ENCODE results near the gene SMPD3. TPM values are rescaled to one million over a fixed set of nuclear protein-coding genes. Genes with fewer than 3 reads are reported as not detected.
A peak's percentile ranks its signal among the peaks of the same experiment; 100 is the strongest.

The SMPD3 gene
- total and polyA plus RNA-seq, 8 donors = 0.79 to 3.7 (median 2.8) TPM

- Histone ChIP-seq H3K4me1 (no peaks in the 10 kb centered on the region), H3K27me3 (no peaks in the 10 kb centered on the region), H3K9me3 (no peaks in the 10 kb centered on the region), H3K4me3 (no peak overlapping the region), H3K36me3 (no peaks in the 10 kb centered on the region), H3K27ac (no peak overlapping the region)
- TF ChIP-seq, protein P1, sequence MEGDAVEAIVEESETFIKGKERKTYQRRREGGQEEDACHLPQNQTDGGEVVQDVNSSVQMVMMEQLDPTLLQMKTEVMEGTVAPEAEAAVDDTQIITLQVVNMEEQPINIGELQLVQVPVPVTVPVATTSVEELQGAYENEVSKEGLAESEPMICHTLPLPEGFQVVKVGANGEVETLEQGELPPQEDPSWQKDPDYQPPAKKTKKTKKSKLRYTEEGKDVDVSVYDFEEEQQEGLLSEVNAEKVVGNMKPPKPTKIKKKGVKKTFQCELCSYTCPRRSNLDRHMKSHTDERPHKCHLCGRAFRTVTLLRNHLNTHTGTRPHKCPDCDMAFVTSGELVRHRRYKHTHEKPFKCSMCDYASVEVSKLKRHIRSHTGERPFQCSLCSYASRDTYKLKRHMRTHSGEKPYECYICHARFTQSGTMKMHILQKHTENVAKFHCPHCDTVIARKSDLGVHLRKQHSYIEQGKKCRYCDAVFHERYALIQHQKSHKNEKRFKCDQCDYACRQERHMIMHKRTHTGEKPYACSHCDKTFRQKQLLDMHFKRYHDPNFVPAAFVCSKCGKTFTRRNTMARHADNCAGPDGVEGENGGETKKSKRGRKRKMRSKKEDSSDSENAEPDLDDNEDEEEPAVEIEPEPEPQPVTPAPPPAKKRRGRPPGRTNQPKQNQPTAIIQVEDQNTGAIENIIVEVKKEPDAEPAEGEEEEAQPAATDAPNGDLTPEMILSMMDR (IDR thresholded peaks at IDR 0.05) = no peak
- ATAC-seq (no peak), DNase-seq (peak in 1 of 4 donors; percentile 1)
- intact Hi-C loops (cut with DNase I) = loop anchor here in 1 of 2 donors (10.0 kb wide), 1 partner anchor 121 kb away; no protein-coding TSS in a partner anchor
Measured at GRCh38 chr16:68393333-68393732, 55.0 kb downstream of the SMPD3 start.

- DNase-seq (no peak), ATAC-seq (no peak)
- H3K9me3 ChIP-seq = no peaks in the 10 kb centered on the region
- TF ChIP-seq, protein P1 (IDR thresholded peaks at IDR 0.05) = no peak
- intact Hi-C loops (cut with DNase I) = loop anchor here in 1 of 2 donors (10.0 kb wide), 1 partner anchor 125 kb away; no protein-coding TSS in a partner anchor
- H3K4me1 ChIP-seq = no peaks in the 10 kb centered on the region
- no peaks in the 10 kb centered on the region for H3K36me3 ChIP-seq
- H3K4me3 ChIP-seq = no peak overlapping the region
- no peak overlapping the region for H3K27ac ChIP-seq
- no peaks in the 10 kb centered on the region for H3K27me3 ChIP-seq
Measured at GRCh38 chr16:68389750-68390371, 58.4 kb downstream of the SMPD3 start.

DNA sequence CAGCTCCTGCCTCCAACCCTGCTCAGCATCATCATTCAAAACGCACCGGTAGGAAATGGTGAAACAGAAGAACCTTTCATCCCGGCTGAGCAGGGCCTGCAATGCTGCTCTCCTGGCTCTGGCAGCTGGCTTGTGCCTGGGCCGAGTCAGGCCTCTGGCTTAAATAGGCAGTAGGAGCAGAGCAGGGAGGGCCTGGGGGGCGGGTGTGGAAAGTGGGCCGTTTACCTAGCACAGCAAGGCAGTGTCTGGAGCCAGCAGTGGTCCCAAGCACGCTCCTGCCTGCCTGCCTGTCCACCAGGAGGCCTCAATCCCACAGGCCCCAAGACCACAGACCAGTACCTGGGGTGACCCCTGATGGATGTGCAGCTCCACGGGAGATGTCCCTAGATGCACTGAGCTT is 59.3 kb downstream of the SMPD3 start:
- intact Hi-C loops (cut with DNase I) = no loop called here

GRCh38 chr16:68388124-68388523 is 60.2 kb downstream of the SMPD3 start:
- DNase-seq = peak in 1 of 4 donors; percentile 17
- intact Hi-C loops (cut with DNase I) = no loop called here

More for the DNA sequence above, 59.3 kb downstream of the SMPD3 start:
- Histone ChIP-seq H3K9me3 (no peaks in the 10 kb centered on the region), H3K27ac (no peak overlapping the region), H3K4me1 (no peaks in the 10 kb centered on the region), H3K36me3 (no peaks in the 10 kb centered on the region), H3K4me3 (no peak overlapping the region), H3K27me3 (no peaks in the 10 kb centered on the region)
- TF ChIP-seq, protein P1 (IDR thresholded peaks at IDR 0.05) = no peak
- DNase-seq (no peak), ATAC-seq (no peak)

GRCh38 chr16:68387301-68387700 is 61.0 kb downstream of the SMPD3 start:
- ATAC-seq = peak; percentile 33
- intact Hi-C loops (cut with DNase I) = no loop called here
- peak in 1 of 4 donors; percentile 80 for DNase-seq
- no peak overlapping the region for H3K4me3 ChIP-seq
- no peaks in the 10 kb centered on the region for H3K27me3 ChIP-seq
- H3K36me3 ChIP-seq = no peaks in the 10 kb centered on the region
- no peaks in the 10 kb centered on the region for H3K4me1 ChIP-seq
- TF ChIP-seq, protein P1 (IDR thresholded peaks at IDR 0.05) = no peak
- no peak overlapping the region for H3K27ac ChIP-seq
- H3K9me3 ChIP-seq = no peaks in the 10 kb centered on the region

More at GRCh38 chr16:68388124-68388523, 60.2 kb downstream of the SMPD3 start:
- no peaks in the 10 kb centered on the region for H3K27me3 ChIP-seq
- no peak overlapping the region for H3K27ac ChIP-seq
- H3K4me1 ChIP-seq = no peaks in the 10 kb centered on the region
- no peaks in the 10 kb centered on the region for H3K36me3 ChIP-seq
- no peak for ATAC-seq
- no peaks in the 10 kb centered on the region for H3K9me3 ChIP-seq
- TF ChIP-seq, protein P1 (IDR thresholded peaks at IDR 0.05) = no peak
- H3K4me3 ChIP-seq = no peak overlapping the region
